Measurements from ENCODE around the gene ZP3. TPM values are rescaled to one million over a fixed set of nuclear protein-coding genes. Genes with fewer than 3 reads are reported as not detected.

The ZP3 gene
- total and polyA plus RNA-seq, 2 of the 8 experiments (the other 6 are each of a cell fraction or from before 2014, with no cell fraction given) = 1.5 to 2.4 TPM

DNA sequence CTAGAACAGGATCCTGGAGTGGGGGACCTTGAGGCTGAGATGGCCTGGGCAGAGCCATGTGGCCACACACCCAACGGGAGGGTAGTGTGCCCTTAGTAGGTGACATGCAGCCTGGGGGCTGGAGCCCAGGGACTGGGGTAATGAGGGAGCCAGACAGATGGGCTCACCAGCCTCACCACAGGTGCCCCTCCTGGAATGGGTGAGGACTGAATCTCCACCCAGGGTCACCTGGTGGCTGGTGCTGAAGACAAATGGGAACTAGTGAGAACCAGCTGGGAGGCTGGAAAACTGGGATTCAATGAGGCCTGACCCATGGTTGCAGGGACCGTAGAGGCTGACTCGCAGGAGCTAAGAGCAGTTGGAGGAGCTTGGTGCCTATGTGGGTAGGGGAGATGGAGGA, 6.1 kb downstream of the ZP3 start:
- Histone ChIP-seq H2BK12ac (ENCODE audit: low read depth, low read length) (0 out of 2 replicates have a peak overlapping the region, but pooled peaks have one; percentile 9), H2BK20ac (ENCODE audit: low read length) (no peak overlapping the region), H3K9ac (replicated peaks in 1 of 4; ENCODE audit: extremely low read depth in 1 of 4, low read depth in 3 of 4, low read length in 3 of 4) (no peak overlapping the region), H4K5ac (ENCODE audit: insufficient read length, low read depth, low read length) (no peak overlapping the region), H2AFZ (ENCODE audit: low read length) (no peak overlapping the region), H3K27ac (ENCODE audit: low read depth, low read length) (no peak overlapping the region), H3K9me3 (ENCODE audit: insufficient read depth in 2 of 2, low read depth in 1 of 2, low read length in 1 of 2) (no peaks in the 10 kb centered on the region), H3K56ac (replicated peaks; ENCODE audit: insufficient read length, low read depth, low read length) (no peak overlapping the region), H3K79me2 (ENCODE audit: control insufficient read depth in 1 of 2, insufficient read depth in 2 of 2, low read length in 2 of 2) (no peaks in the 10 kb centered on the region), H2BK120ac (replicated peaks; ENCODE audit: low read depth, low read length) (no peak overlapping the region), H3K14ac (ENCODE audit: insufficient read length) (no peak overlapping the region), H2BK15ac (ENCODE audit: low read length) (no peak overlapping the region), H3K4ac (replicated peaks; ENCODE audit: insufficient read length, low read depth, low read length) (no peak overlapping the region), H3K18ac (ENCODE audit: extremely low read depth, low read length) (no peak overlapping the region), H3K79me1 (ENCODE audit: low read depth, low read length) (no peaks in the 10 kb centered on the region; the same call in 1 of the 2 replicates), H4K8ac (ENCODE audit: extremely low read depth, insufficient read depth, low read length) (no peak overlapping the region), H2AK5ac (ENCODE audit: low read depth, low read length) (no peak overlapping the region), H3K23me2 (ENCODE audit: low read depth, low read length) (no peaks in the 10 kb centered on the region), H3K4me1 (replicated peaks in 1 of 4; ENCODE audit: control insufficient read depth in 3 of 4, insufficient read depth in 4 of 4, low read length in 3 of 4) (peaks cover 0 to 3% (median 0%) of the 10 kb centered on the region in 4 experiments; a peak in 1 of 7 replicates), H3K27me3 (replicated peaks in 1 of 4; ENCODE audit: control insufficient read depth in 3 of 4, extremely low read depth in 1 of 4, insufficient read depth in 3 of 4, low read length in 3 of 4) (no peaks in the 10 kb centered on the region), H3K36me3 (ENCODE audit: control insufficient read depth in 2 of 4, insufficient read depth in 4 of 4, low read length in 3 of 4) (no peaks in the 10 kb centered on the region), H3K4me3 (ENCODE audit: extremely low read depth in 1 of 4, insufficient read depth in 2 of 4, low read depth in 3 of 4, low read length in 4 of 4) (no peak overlapping the region), H4K20me1 (replicated peaks in 1 of 2; ENCODE audit: control insufficient read depth in 1 of 2, insufficient read depth in 2 of 2, low read length in 2 of 2) (no peaks in the 10 kb centered on the region), H3K23ac (ENCODE audit: insufficient read length) (no peak overlapping the region), H4K91ac (replicated peaks; ENCODE audit: insufficient read length, low read length) (no peak overlapping the region), H2BK5ac (ENCODE audit: low read depth, low read length) (no peak overlapping the region), H3K4me2 (ENCODE audit: insufficient read depth in 1 of 2, low read depth in 2 of 2, low read length in 2 of 2) (no peak overlapping the region)
- ChIA-PET CTCF (ENCODE audit: partially characterized antibody) (interaction anchor here (1.3 kb wide), 1 partner anchor 411 kb away, joined by 3 read pairs; no protein-coding TSS in a partner anchor), POLR2A (ENCODE audit: partially characterized antibody) (interaction anchor here (1.5 kb wide), 1 partner anchor 73 kb away, joined by 3 read pairs; no protein-coding TSS in a partner anchor)
- FAIRE-seq (no peak), DNase-seq (ENCODE audit: low read depth in 1 of 2, low spot score in 2 of 2) (no peak)
- no peak for TF ChIP-seq RAD21 (IDR thresholded peaks at IDR 0.05 in 1 of 2, conservative IDR thresholded peaks at IDR 0.05 in 1 of 2; ENCODE audit: low read depth in 2 of 2, low read length in 2 of 2)
- TF ChIP-seq POLR2AphosphoS5 (IDR thresholded peaks at IDR 0.05; ENCODE audit: low read depth, low read length) = no peak
- TF ChIP-seq ASH2L (IDR thresholded peaks at IDR 0.05; ENCODE audit: low read length) = no peak
- TF ChIP-seq CEBPB (IDR thresholded peaks at IDR 0.05; ENCODE audit: low read depth, low read length) = no peak
- TF ChIP-seq ZNF274 (IDR thresholded peaks at IDR 0.05; ENCODE audit: borderline replicate concordance, extremely low read depth, low read length) = no peak
- no peak for TF ChIP-seq CBX8 (IDR thresholded peaks at IDR 0.05; ENCODE audit: borderline replicate concordance, low read depth, low read length)
- no peak for TF ChIP-seq MAX (IDR thresholded peaks at IDR 0.05)
- TF ChIP-seq YY1 (IDR thresholded peaks at IDR 0.05; ENCODE audit: low read depth, low read length) = no peak
- no peak for TF ChIP-seq CBX5 (IDR thresholded peaks at IDR 0.05; ENCODE audit: low read depth, low read length)
- no peak for TF ChIP-seq SIX5 (IDR thresholded peaks at IDR 0.05; ENCODE audit: low read depth, low read length)
- TF ChIP-seq SIRT6 (IDR thresholded peaks at IDR 0.05; ENCODE audit: low read length) = no peak
- TF ChIP-seq EP300 (IDR thresholded peaks at IDR 0.05; ENCODE audit: borderline replicate concordance in 1 of 2, low read depth in 2 of 2, low read length in 2 of 2) = no peak
- no peak for TF ChIP-seq RNF2 (IDR thresholded peaks at IDR 0.05; ENCODE audit: borderline replicate concordance, low read depth, low read length, missing control alignments, poor library complexity, severe bottlenecking)
- TF ChIP-seq GTF2F1 (IDR thresholded peaks at IDR 0.05; ENCODE audit: borderline replicate concordance, low read depth, low read length) = no peak
- 92% methylated on average over 3 of the region's 3 CpGs; no CpG with 5 or more reads in 1 of the 2 experiments for WGBS, 2 experiments (ENCODE audit: extremely low coverage in 1 of 2, insufficient coverage in 1 of 2, insufficient read length in 1 of 2, insufficient replicate concordance in 2 of 2, low coverage in 1 of 2, low lambda C conversion rate in 2 of 2, missing lambda C conversion rate in 1 of 2)
